ENCODE results near the gene TMEM39A.

- TF ChIP-seq CTCF (conservative IDR thresholded peaks at IDR 0.05) (no peak), EZH2 (IDR thresholded peaks at IDR 0.05; ENCODE audit: low read depth) (no peak)
Observed at GRCh38 chr3:119401069-119401468, 62.3 kb downstream of the TMEM39A start.

All from PC-9 (cell line).